ENCODE results near the gene AS3MT. TPM values are rescaled to one million over a fixed set of nuclear protein-coding genes. Genes with fewer than 3 reads are reported as not detected.
A peak's percentile ranks its signal among the peaks of the same experiment; 100 is the strongest.
"Not testable (repeated sequence)": the region's sequence is repeated elsewhere in the genome, so short reads cannot be mapped to it uniquely, and the experiment has no call there.

AS3MT gene, protein sequence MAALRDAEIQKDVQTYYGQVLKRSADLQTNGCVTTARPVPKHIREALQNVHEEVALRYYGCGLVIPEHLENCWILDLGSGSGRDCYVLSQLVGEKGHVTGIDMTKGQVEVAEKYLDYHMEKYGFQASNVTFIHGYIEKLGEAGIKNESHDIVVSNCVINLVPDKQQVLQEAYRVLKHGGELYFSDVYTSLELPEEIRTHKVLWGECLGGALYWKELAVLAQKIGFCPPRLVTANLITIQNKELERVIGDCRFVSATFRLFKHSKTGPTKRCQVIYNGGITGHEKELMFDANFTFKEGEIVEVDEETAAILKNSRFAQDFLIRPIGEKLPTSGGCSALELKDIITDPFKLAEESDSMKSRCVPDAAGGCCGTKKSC
- 1 to 10 TPM in 1 of 5 donors, under 1 TPM in 4; 0.26 to 1.3 (median 0.50) TPM for total RNA-seq
- total RNA-seq (2013) = 2.6 TPM
- total RNA-seq = 0 to 0.64 (median 0.09) reads per million in 29 experiments

DNA sequence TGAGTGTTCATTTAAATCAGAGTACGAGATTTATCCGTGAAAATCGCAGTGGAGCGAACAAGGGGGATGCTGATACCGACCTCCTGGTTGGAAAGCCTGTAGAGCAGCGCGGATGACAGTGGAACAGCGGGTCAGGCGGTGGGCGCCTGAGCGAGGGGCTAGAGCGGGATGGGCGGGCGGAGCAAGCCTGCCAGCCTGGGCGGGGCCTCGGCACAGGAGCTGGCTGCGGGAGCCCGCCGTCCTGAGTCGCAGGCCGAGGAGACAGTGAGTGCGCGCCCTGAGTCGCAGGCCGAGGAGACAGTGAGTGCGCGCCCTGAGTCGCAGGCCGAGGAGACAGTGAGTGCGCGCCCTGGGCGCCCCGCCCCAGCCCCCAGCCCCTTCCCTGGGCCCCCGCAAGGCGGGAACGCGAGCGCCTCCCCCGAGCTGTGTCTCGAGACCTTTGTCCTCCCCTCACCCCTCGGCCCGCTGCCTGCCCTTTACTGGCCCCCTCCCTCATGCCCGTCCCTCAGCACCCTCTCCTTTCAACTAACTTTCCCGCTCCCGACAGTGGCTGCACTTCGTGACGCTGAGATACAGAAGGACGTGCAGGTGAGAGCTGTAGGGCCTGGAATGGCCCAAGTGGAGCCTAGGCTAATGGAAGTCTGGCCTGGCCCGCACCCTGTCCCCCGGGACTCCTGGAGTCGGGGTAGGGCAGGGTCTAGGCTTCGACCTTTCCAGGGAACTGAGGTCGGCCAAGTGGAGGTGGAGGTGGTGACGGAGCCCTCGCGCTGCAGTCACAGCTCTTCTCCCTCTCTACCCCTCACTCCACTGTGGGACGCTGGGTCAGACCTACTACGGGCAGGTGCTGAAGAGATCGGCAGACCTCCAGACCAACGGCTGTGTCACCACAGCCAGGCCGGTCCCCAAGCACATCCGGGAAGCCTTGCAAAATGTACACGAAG lies at the start of gene AS3MT:
Gene AS3MT, plus strand, starts transcription at position 213 of the 941 bp plus-strand sequence. Its CDS starts 123 bp downstream, at position 336.
- Mint-ChIP-seq H3K27ac (no peak within 1 kb of the TSS), H3K9me3 (no peaks in the 10 kb centered on the region), H3K4me3 (peak within 1 kb of the TSS; percentile 17 to 60 (median 51)), H3K4me1 (peaks cover 11 to 14% (median 13%) of the 10 kb centered on the region in 3 donors), H3K27me3 (peaks cover 27 to 34% of the 10 kb centered on the region in 2 donors), H3K36me3 (peaks cover 20% of the 10 kb centered on the region)
- Histone ChIP-seq H3K4me1 (ENCODE audit: control insufficient read depth in 1 of 2, extremely low read depth in 1 of 2, insufficient read depth in 2 of 2, low read length in 2 of 2) (peaks cover 0 to 10% of the 10 kb centered on the region in 2 experiments), H3K27ac (ENCODE audit: low read length) (no peak within 1 kb of the TSS), H3K27me3 (replicated peaks in 1 of 2; ENCODE audit: control insufficient read depth in 2 of 2, extremely low read depth in 1 of 2, insufficient read depth in 2 of 2, low read length in 1 of 2) (peaks cover 4 to 14% of the 10 kb centered on the region in 2 experiments), H3K9me3 (no peaks in the 10 kb centered on the region), H3K4me3 (ENCODE audit: control insufficient read depth in 1 of 2, extremely low read depth in 1 of 2, low read length in 1 of 2) (peak within 1 kb of the TSS in 1 of 2 donors; percentile 59), H3K36me3 (ENCODE audit: control insufficient read depth in 2 of 2, extremely low read depth in 1 of 2, insufficient read depth in 1 of 2, low read length in 1 of 2) (peaks cover 0 to 2% of the 10 kb centered on the region in 2 donors)
- WGBS (ENCODE audit: insufficient coverage) = 17% methylated on average over 56 of the region's 63 CpGs
- CTCF ChIA-PET = interaction anchor here in 1 of 2 donors (0.6 kb wide), 1 partner anchor 112 kb away, joined by 5 read pairs; no protein-coding TSS in a partner anchor
- DNase-seq (peak in 3 of 35 experiments; percentile 3 to 8 (median 4)), ATAC-seq (replicated peaks in 1 of 4) (peak; percentile 48 to 70 (median 64))
- POLR2A ChIA-PET = no interaction called here

DNA sequence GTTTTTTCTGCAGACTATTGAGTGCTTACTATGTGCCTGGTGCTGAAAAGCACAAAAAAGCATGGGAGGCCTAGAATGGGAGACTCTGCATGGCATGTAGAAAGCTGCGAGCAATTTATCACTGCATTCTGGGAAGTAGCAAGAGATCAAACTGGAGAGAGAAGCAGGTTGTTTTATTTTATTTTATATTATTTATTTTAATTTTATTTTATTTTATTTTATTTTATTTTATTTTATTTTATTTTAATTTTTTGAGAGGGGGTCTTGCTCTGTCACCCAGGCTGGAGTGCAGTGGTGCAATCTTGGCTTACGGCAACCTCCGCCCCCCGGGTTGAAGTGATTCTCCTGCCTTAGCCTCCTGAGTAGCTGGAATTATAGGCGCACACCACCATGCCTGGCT lies 49.3 kb upstream of the AS3MT start:
- POLR2A ChIA-PET; H3K4me3 ChIP-seq (ENCODE audit: control insufficient read depth in 1 of 2, extremely low read depth in 1 of 2, low read length in 1 of 2); H3K4me1 ChIP-seq (ENCODE audit: control insufficient read depth in 1 of 2, extremely low read depth in 1 of 2, insufficient read depth in 2 of 2, low read length in 2 of 2); H3K36me3 ChIP-seq (ENCODE audit: control insufficient read depth in 2 of 2, extremely low read depth in 1 of 2, insufficient read depth in 1 of 2, low read length in 1 of 2); H3K4me1 Mint-ChIP-seq; H3K36me3 Mint-ChIP-seq; H3K27ac Mint-ChIP-seq; H3K9me3 Mint-ChIP-seq; CTCF ChIA-PET; H3K27me3 Mint-ChIP-seq; H3K4me3 Mint-ChIP-seq; H3K27ac ChIP-seq (ENCODE audit: low read length); H3K9me3 ChIP-seq; DNase-seq; ATAC-seq (replicated peaks in 1 of 4); H3K27me3 ChIP-seq (replicated peaks in 1 of 2; ENCODE audit: control insufficient read depth in 2 of 2, extremely low read depth in 1 of 2, insufficient read depth in 2 of 2, low read length in 1 of 2): not testable (repeated sequence)
- 100% methylated on average over 3 of the region's 5 CpGs for WGBS (ENCODE audit: insufficient coverage)

DNA sequence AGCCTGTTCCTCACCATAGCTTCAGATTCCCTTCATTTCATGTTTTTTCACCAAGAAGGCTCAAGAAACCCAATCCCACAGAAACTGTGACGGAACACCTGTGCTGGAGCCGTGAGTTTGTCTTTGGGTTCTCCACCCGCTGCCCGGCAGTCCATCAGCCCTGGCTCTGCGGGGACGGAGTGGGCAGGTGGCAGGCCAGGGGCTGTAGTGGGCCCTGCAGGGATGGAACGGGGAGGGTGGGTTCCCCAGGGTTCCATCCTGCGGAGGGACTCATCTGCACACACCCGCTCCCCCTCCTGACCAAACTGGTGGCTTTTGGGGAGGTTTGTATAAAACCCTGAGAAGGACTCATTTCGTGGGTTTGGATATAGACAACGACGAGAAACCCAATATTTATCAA lies 47.0 kb upstream of the AS3MT start:
- H3K36me3 Mint-ChIP-seq = no peaks in the 10 kb centered on the region
- no peak for ATAC-seq (replicated peaks in 1 of 4)
- no peaks in the 10 kb centered on the region for H3K9me3 ChIP-seq
- CTCF ChIA-PET = no interaction called here
- H3K27me3 Mint-ChIP-seq = no peaks in the 10 kb centered on the region
- no peak for DNase-seq
- H3K4me1 Mint-ChIP-seq = peaks cover 0 to 1% (median 0%) of the 10 kb centered on the region in 3 donors
- H3K4me3 Mint-ChIP-seq = no peak overlapping the region
- no peaks in the 10 kb centered on the region for H3K27me3 ChIP-seq (replicated peaks in 1 of 2; ENCODE audit: control insufficient read depth in 2 of 2, extremely low read depth in 1 of 2, insufficient read depth in 2 of 2, low read length in 1 of 2)
- H3K27ac Mint-ChIP-seq = no peak overlapping the region
- no peak overlapping the region for H3K27ac ChIP-seq (ENCODE audit: low read length)
- H3K36me3 ChIP-seq (ENCODE audit: control insufficient read depth in 2 of 2, extremely low read depth in 1 of 2, insufficient read depth in 1 of 2, low read length in 1 of 2) = no peaks in the 10 kb centered on the region
- H3K4me1 ChIP-seq (ENCODE audit: control insufficient read depth in 1 of 2, extremely low read depth in 1 of 2, insufficient read depth in 2 of 2, low read length in 2 of 2) = no peaks in the 10 kb centered on the region
- POLR2A ChIA-PET = no interaction called here
- H3K9me3 Mint-ChIP-seq = no peaks in the 10 kb centered on the region
- WGBS (ENCODE audit: insufficient coverage) = 96% methylated on average over 6 of the region's 12 CpGs
- H3K4me3 ChIP-seq (ENCODE audit: control insufficient read depth in 1 of 2, extremely low read depth in 1 of 2, low read length in 1 of 2) = no peak overlapping the region

DNA sequence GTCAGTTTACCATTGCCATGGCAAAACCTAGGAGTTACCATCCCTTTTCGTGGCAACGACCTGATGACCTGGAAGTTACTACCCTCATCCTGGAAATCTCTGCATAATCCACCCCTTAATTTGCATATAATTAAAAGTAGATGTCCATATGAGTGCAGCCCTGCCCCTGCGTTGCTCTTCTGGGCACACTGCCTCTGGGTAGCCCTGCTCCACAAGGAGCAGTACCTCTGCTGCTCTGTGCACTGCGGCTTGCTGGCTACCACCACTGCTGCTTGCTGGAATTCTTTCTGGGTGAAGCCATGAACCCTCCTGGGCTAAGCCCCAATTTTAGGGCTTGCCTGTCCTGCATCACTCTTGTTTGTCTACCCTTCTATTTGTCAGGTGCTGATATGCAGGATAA lies 44.6 kb upstream of the AS3MT start:
- Mint-ChIP-seq H3K27ac (no peak overlapping the region), H3K9me3 (no peaks in the 10 kb centered on the region), H3K27me3 (no peaks in the 10 kb centered on the region), H3K4me1 (no peaks in the 10 kb centered on the region), H3K4me3 (no peak overlapping the region), H3K36me3 (no peaks in the 10 kb centered on the region)
- Histone ChIP-seq H3K4me3 (ENCODE audit: control insufficient read depth in 1 of 2, extremely low read depth in 1 of 2, low read length in 1 of 2) (no peak overlapping the region), H3K4me1 (ENCODE audit: control insufficient read depth in 1 of 2, extremely low read depth in 1 of 2, insufficient read depth in 2 of 2, low read length in 2 of 2) (no peaks in the 10 kb centered on the region), H3K9me3 (no peaks in the 10 kb centered on the region), H3K36me3 (ENCODE audit: control insufficient read depth in 2 of 2, extremely low read depth in 1 of 2, insufficient read depth in 1 of 2, low read length in 1 of 2) (no peaks in the 10 kb centered on the region), H3K27me3 (replicated peaks in 1 of 2; ENCODE audit: control insufficient read depth in 2 of 2, extremely low read depth in 1 of 2, insufficient read depth in 2 of 2, low read length in 1 of 2) (peaks cover 0 to 8% of the 10 kb centered on the region in 2 experiments), H3K27ac (ENCODE audit: low read length) (no peak overlapping the region)
- POLR2A ChIA-PET = no interaction called here
- CTCF ChIA-PET = no interaction called here
- ATAC-seq (replicated peaks in 1 of 4) (no peak), DNase-seq (no peak)
- WGBS (ENCODE audit: insufficient coverage) = 90% methylated on average over 2 of the region's 4 CpGs

DNA sequence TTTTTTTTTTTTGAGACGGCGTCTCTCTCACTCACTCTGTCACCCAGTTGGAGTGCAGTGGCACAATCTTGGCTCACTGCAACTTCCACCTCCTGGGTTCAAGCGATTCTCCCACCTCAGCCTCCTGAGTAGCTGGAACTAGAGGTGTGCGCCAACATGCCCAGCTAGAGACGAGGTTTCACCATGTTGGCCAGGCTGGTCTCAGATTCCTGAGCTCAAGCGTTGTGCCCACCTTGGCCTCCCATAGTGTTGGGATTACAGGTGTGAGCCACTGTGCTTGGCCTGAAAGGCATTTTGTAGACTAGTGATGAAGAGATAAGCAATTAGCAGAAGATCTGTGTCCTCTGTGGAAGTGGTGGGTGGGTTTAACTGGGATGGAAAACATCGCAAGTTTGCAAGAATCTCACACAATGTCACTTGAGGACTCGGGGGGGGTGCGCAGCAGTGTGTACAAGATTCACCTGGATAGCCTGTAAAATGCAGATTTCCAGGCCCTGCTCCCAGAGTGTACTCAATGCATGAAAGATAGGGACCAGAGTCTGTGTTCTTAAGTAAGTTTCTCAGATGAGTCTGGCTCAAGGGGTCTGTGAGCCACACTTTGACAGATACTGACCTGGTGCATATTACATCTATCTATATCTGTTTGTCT lies 43.0 kb upstream of the AS3MT start:
- H3K9me3 Mint-ChIP-seq = no peaks in the 10 kb centered on the region
- Histone ChIP-seq H3K4me1 (ENCODE audit: control insufficient read depth in 1 of 2, extremely low read depth in 1 of 2, insufficient read depth in 2 of 2, low read length in 2 of 2) (no peaks in the 10 kb centered on the region), H3K27ac (ENCODE audit: low read length) (no peak overlapping the region), H3K27me3 (replicated peaks in 1 of 2; ENCODE audit: control insufficient read depth in 2 of 2, extremely low read depth in 1 of 2, insufficient read depth in 2 of 2, low read length in 1 of 2) (peaks cover 0 to 12% of the 10 kb centered on the region in 2 experiments), H3K9me3 (no peaks in the 10 kb centered on the region), H3K36me3 (ENCODE audit: control insufficient read depth in 2 of 2, extremely low read depth in 1 of 2, insufficient read depth in 1 of 2, low read length in 1 of 2) (no peaks in the 10 kb centered on the region), H3K4me3 (ENCODE audit: control insufficient read depth in 1 of 2, extremely low read depth in 1 of 2, low read length in 1 of 2) (no peak overlapping the region)
- ATAC-seq (replicated peaks in 1 of 4) = no peak
- no peaks in the 10 kb centered on the region for H3K27me3 Mint-ChIP-seq
- WGBS (ENCODE audit: insufficient coverage) = 90% methylated on average over 7 of the region's 9 CpGs
- ChIA-PET POLR2A (no interaction called here), CTCF (interaction anchor here in 1 of 2 donors (0.6 to 0.7 kb wide), 3 partner anchors 60 to 422 kb away, joined by 3 to 6 read pairs (median 5); partner anchors contain the start of gene WBP1L)
- no peak overlapping the region for H3K27ac Mint-ChIP-seq
- no peak overlapping the region for H3K4me3 Mint-ChIP-seq
- DNase-seq = no peak
- H3K36me3 Mint-ChIP-seq = no peaks in the 10 kb centered on the region
- no peaks in the 10 kb centered on the region for H3K4me1 Mint-ChIP-seq

DNA sequence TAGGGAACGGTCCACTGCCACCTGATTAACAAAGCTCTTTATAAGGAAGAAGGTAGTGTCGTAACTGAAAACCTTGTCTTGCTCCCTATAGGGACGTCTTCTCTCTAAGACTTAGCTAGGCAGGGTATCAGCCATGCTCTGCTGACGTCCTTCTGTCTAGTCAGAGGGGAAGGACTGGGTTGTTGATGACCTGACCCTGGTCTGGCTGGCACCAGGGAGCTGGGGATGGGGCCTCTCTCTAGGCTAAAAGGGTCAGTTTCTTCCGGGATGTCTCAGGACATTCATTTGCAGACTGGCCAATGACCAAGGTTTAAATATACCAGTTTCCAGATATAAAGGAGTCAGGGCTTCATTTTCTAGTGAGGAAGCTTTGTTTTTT lies 41.7 kb upstream of the AS3MT start:
- Mint-ChIP-seq H3K4me1 (no peaks in the 10 kb centered on the region), H3K9me3 (no peaks in the 10 kb centered on the region)
- CTCF ChIA-PET = interaction anchor here in 1 of 2 donors (0.6 to 0.7 kb wide), 2 partner anchors 257 to 286 kb away, joined by 3 read pairs; no protein-coding TSS in a partner anchor

More for the DNA sequence above, 41.7 kb upstream of the AS3MT start:
- 67% methylated on average over 1 of the region's 5 CpGs for WGBS (ENCODE audit: insufficient coverage)
- peaks cover 0 to 15% of the 10 kb centered on the region in 2 experiments for H3K27me3 ChIP-seq (replicated peaks in 1 of 2; ENCODE audit: control insufficient read depth in 2 of 2, extremely low read depth in 1 of 2, insufficient read depth in 2 of 2, low read length in 1 of 2)
- no peak overlapping the region for H3K27ac ChIP-seq (ENCODE audit: low read length)
- Mint-ChIP-seq H3K27ac (no peak overlapping the region), H3K36me3 (no peaks in the 10 kb centered on the region), H3K4me3 (no peak overlapping the region), H3K27me3 (no peaks in the 10 kb centered on the region)
- H3K4me1 ChIP-seq (ENCODE audit: control insufficient read depth in 1 of 2, extremely low read depth in 1 of 2, insufficient read depth in 2 of 2, low read length in 2 of 2) = no peaks in the 10 kb centered on the region
- H3K36me3 ChIP-seq (ENCODE audit: control insufficient read depth in 2 of 2, extremely low read depth in 1 of 2, insufficient read depth in 1 of 2, low read length in 1 of 2) = no peaks in the 10 kb centered on the region
- H3K4me3 ChIP-seq (ENCODE audit: control insufficient read depth in 1 of 2, extremely low read depth in 1 of 2, low read length in 1 of 2) = no peak overlapping the region
- H3K9me3 ChIP-seq = no peaks in the 10 kb centered on the region
- ATAC-seq (replicated peaks in 1 of 4) = no peak
- no peak for DNase-seq
- POLR2A ChIA-PET = interaction anchor here in 1 of 2 donors (0.6 kb wide), 1 partner anchor 571 kb away, joined by 3 read pairs; no protein-coding TSS in a partner anchor

All from T-cell (primary cell).